Measurements from ENCODE around the gene ICAM4. TPM values are rescaled to one million over a fixed set of nuclear protein-coding genes. Genes with fewer than 3 reads are reported as not detected.

Gene ICAM4
- total and polyA plus RNA-seq, 2 of the 13 experiments (the other 11 are each of a cell fraction or from before 2014, with no cell fraction given): 2.9 to 4.0 TPM

GRCh38 chr19:10270616-10271394 lies 15.9 kb upstream of the ICAM4 start, which contains the start of gene ICAM1 (continued):
- TF ChIP-seq, protein P1, sequence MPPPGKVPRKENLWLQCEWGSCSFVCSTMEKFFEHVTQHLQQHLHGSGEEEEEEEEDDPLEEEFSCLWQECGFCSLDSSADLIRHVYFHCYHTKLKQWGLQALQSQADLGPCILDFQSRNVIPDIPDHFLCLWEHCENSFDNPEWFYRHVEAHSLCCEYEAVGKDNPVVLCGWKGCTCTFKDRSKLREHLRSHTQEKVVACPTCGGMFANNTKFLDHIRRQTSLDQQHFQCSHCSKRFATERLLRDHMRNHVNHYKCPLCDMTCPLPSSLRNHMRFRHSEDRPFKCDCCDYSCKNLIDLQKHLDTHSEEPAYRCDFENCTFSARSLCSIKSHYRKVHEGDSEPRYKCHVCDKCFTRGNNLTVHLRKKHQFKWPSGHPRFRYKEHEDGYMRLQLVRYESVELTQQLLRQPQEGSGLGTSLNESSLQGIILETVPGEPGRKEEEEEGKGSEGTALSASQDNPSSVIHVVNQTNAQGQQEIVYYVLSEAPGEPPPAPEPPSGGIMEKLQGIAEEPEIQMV (CRISPR knock-in tag; IDR thresholded peaks at IDR 0.05; ENCODE audit: low read depth): no peak
- TF ChIP-seq, protein P2, sequence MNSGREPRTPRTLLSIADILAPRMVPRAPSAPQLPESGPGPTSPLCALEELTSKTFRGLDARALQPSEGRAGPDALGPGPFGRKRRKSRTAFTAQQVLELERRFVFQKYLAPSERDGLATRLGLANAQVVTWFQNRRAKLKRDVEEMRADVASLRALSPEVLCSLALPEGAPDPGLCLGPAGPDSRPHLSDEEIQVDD (CRISPR knock-in tag; IDR thresholded peaks at IDR 0.05; ENCODE audit: borderline replicate concordance): peak; percentile 36; the same call in 1 of the 2 replicates
- no peak for TF ChIP-seq ATRX (CRISPR knock-in tag; IDR thresholded peaks at IDR 0.05; ENCODE audit: borderline replicate concordance)
- peak; percentile 90 for TF ChIP-seq ELF1 (CRISPR knock-in tag; IDR thresholded peaks at IDR 0.05)
- no peak for TF ChIP-seq ZBTB39 (CRISPR knock-in tag; IDR thresholded peaks at IDR 0.05)
- no peak; the same call in 1 of the 2 replicates for TF ChIP-seq REPIN1 (CRISPR knock-in tag; IDR thresholded peaks at IDR 0.05; ENCODE audit: borderline replicate concordance, low read depth)
- TF ChIP-seq FOXJ3 (CRISPR knock-in tag; IDR thresholded peaks at IDR 0.05; ENCODE audit: borderline replicate concordance): 0 out of 2 replicates have a peak, but pooled peaks have one; percentile 43
- TF ChIP-seq ETV6 (CRISPR knock-in tag; conservative IDR thresholded peaks at IDR 0.05): peak; percentile 95
- TF ChIP-seq ZNF329 (CRISPR knock-in tag; IDR thresholded peaks at IDR 0.05; ENCODE audit: low read depth): no peak
- 0 out of 2 replicates have a peak, but pooled peaks have one; percentile 73 for TF ChIP-seq STAT6 (CRISPR knock-in tag; IDR thresholded peaks at IDR 0.05; ENCODE audit: borderline replicate concordance)
- peak; percentile 93 for TF ChIP-seq SP140L (CRISPR knock-in tag; IDR thresholded peaks at IDR 0.05; ENCODE audit: borderline replicate concordance)
- TF ChIP-seq ZNF274 (CRISPR knock-in tag; IDR thresholded peaks at IDR 0.05): peak; percentile 17; the same call in 1 of the 2 replicates
- peak; percentile 91 for TF ChIP-seq ZSCAN21 (CRISPR knock-in tag; IDR thresholded peaks at IDR 0.05; ENCODE audit: borderline replicate concordance)
- TF ChIP-seq ZNF34 (CRISPR knock-in tag; IDR thresholded peaks at IDR 0.05; ENCODE audit: borderline replicate concordance): no peak
- no peak for TF ChIP-seq ZNF562 (CRISPR knock-in tag; IDR thresholded peaks at IDR 0.05; ENCODE audit: borderline replicate concordance)
- peak; percentile 78 for TF ChIP-seq POGK (CRISPR knock-in tag; conservative IDR thresholded peaks at IDR 0.05)
- peak; percentile 74 for TF ChIP-seq TRIM24 (CRISPR knock-in tag; IDR thresholded peaks at IDR 0.05)
- no peak for TF ChIP-seq ZNF713 (CRISPR knock-in tag; IDR thresholded peaks at IDR 0.05)
- TF ChIP-seq BRD4 (CRISPR knock-in tag; IDR thresholded peaks at IDR 0.05): peak; percentile 33; the same call in 1 of the 2 replicates
